Hair follicular keratinocyte (primary cell): ENCODE data around the gene MAEA. TPM values are rescaled to one million over a fixed set of nuclear protein-coding genes. Genes with fewer than 3 reads are reported as not detected.

Source experiments
- total RNA-seq: library from RNA; depleted of rRNA; stranded (reverse); fragments of >200 nt; gene quantifications from 2 replicates; pipeline ENCODE4 v1.2.3, GENCODE V29; 2015

The MAEA gene
- 59.7 and 84.2 TPM in 2 replicates for total RNA-seq

GRCh38 chr4:1289207-1290164 is at the start of gene MAEA:
Gene MAEA (plus strand): TSS chr4:1289891. CDS start chr4:1289914, 23 bp downstream.

GRCh38 chr4:1248245-1249147 is 41.2 kb upstream of the MAEA start, which contains the start of gene CTBP1:
Gene CTBP1 (minus strand): TSS chr4:1249130. CDS start chr4:1241331, 7,799 bp downstream.

DNA sequence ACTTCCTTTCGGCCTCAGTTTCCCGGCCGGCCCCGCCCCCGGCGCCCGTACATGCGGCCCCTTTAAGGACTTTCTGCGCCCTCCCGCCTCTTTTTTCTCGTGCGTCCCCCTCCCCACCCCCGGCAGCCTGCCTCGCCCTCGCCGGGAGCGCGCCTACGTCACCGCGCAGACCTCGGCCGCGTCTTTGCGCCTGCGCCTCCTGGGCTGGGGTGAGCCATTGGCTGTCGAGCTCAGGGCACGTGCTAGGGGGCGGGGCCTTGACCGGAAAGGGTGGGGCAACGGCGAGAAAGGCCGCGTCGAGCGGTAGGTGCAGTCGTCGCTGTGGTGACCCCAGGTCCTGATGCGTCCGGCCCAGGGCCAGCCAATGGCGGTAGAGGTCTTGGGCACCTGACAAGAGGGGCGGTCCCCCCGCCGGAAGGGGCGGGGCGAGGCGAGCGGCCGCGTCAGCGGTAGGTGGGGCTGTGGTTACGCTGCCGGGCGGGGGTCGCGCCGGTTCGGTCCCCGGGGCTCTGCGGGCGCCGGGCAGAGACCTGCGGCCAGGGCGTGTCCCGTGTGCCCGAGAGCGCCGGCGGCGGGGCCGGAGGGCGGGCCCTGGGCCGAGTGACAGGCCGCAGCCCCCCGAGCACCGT is 57.2 kb downstream of the MAEA start, which contains the start of gene UVSSA:
UVSSA (plus strand) TSS at position 428 of the 629 bp plus-strand sequence. CDS start 884 bp downstream, outside the sequence.

Other genes starting within 250 kb of the MAEA start
- gene RNF212, start 176.3 kb upstream of the MAEA start, total RNA-seq, result 1.2 TPM in 1 of 2 replicates, not detected in the other
- 0.08 and 4.7 TPM in 2 replicates for gene SPON2, start 117.3 kb upstream of the MAEA start, total RNA-seq
- 129 and 163 TPM in 2 replicates for gene CTBP1, start 40.8 kb upstream of the MAEA start, total RNA-seq
- gene UVSSA, start 57.3 kb downstream of the MAEA start, total RNA-seq, result 3.5 and 7.0 TPM in 2 replicates
- gene NKX1-1, start 116.6 kb downstream of the MAEA start, total RNA-seq, result not detected in 2 replicates